GM19193 (cell line): Measurements from ENCODE around the gene ANKRD13B.

ENCODE experiments used
- POLR2A ChIP-seq: IDR thresholded peaks from 4 replicates; pipeline ENCODE4 v1.6.1; 2011; ENCODE audit not compliant: insufficient read depth, insufficient read length; ENCODE audit errors: extremely low read depth

The ANKRD13B gene

GRCh38 chr17:29592850-29593551 lies at the start of gene ANKRD13B:
TSS of gene ANKRD13B (plus strand) at chr17:29593132. CDS start at chr17:29593622, 490 bp downstream.
- no peak for TF ChIP-seq POLR2A

GRCh38 chr17:29544066-29544465 lies 48.9 kb upstream of the ANKRD13B start:
- no peak for TF ChIP-seq POLR2A

DNA sequence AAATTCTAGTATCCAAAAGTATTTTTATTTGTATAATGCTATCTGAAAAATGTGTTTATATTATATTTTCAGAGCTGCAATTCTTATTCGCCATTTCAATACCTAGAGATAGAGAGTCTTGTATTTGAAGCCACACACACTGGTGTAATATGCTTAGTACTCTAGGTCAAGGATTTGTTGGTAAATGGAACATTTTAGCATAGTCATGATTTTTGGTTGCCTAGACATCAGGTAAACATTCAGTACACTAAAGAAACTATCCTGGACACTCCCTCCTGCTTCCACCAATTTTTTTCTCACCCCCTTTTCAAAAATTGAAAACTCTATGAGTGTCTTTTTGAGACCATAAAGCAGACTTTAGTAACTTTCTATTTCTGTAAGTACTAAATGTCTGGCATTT lies 46.8 kb upstream of the ANKRD13B start:
- TF ChIP-seq POLR2A: no peak

GRCh38 chr17:29546830-29547229 lies 46.1 kb upstream of the ANKRD13B start:
- no peak for TF ChIP-seq POLR2A

DNA sequence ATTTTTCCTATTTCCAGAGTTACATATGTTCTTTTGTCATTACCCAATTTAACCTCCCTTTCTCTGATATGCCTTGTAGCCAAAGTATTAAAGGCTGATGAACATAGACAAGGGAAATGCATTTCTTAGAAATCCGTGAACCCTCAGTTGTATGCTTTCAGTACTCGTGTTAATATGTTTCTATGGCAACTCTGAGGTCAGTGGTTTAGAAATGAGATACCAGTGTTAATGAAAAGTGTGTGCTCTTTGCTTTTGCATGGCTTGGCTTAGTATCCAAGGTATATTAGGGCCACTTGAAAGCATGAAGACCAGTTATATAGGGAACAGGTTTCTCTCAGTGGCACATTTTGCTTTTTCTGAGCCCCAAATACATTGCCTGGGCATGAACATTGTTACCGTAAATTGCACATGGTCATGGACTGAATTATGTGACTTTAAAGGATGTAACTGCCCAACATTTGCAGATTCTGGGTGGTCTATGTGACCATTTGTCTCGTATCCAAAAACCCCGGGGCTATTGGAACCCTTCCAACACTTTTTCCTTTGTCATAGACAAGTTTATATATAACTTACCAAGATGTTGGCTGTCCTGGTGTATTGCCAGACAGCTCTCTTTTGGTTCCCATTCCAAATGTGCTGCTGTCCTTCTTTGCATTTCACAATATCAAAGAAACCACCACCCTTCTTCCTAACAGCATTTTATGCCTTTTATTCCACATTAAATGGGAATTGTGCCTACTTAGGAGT lies 43.6 kb upstream of the ANKRD13B start:
- no peak for TF ChIP-seq POLR2A

DNA sequence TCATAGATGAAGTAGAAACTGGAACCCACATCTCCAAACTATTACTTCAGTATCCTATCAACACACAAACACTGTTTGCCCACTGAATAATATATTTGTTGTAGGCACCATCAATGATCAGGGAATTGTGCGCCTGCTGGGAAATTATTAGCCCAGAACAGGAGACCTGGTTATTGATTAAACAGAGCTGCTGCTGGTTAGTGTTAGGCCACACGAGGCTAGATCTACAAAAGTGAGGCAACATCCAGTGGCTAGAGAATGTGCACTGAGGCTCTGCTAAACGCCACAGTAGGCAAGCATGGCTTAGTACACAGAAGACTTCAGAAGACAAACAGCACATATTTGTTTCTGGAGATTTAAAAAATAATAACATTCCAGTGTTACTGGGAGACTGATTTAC lies 37.1 kb upstream of the ANKRD13B start:
- no peak for TF ChIP-seq POLR2A

DNA sequence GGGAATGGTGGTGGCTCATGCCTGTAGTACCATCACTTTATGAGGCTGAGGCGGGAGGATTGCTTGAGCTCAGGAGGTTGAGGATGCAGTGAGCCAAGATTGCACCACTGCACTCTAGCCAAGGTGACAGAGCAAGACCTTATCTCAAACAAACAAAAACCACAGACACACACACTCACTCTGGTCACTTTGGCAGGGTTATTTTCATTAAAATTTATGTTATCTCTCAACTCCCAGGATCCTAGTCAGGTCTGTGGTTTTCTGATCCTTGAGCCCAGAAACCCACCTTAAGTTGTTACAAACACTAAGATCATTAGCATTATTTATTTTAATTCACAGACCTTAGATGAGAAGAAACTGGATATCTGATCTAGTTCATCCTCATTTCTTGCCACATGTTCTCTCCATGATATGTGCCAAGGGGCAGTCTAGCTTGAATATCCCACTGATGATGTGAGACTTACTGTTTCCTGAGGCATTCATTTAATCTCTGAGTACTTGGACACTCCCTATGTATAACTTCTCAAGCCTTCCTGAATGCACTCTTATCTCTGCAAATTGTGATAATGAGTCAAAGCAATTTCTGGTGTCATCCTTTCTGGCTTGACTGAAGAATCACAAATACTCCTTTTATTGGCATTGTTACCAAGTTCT lies 35.7 kb upstream of the ANKRD13B start:
- TF ChIP-seq POLR2A: no peak

DNA sequence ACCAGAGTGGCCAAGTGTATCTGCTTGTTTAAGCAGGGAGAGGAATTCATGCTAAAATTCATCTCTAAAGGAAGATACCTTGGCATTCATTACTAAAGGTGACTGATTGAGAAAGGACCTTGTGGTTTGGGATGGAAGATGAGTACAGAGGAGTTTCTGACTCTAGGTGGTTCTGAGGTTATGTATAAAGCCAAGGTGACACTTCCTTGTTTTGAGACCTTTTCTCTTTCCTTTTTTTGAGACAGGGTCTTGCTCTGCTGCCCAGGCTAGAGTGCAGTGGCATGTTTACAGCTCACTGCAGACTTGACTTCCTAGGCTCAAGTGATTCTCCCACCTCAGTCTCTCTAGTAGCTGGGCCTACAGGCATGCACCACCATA lies 35.2 kb upstream of the ANKRD13B start:
- TF ChIP-seq POLR2A: no peak

DNA sequence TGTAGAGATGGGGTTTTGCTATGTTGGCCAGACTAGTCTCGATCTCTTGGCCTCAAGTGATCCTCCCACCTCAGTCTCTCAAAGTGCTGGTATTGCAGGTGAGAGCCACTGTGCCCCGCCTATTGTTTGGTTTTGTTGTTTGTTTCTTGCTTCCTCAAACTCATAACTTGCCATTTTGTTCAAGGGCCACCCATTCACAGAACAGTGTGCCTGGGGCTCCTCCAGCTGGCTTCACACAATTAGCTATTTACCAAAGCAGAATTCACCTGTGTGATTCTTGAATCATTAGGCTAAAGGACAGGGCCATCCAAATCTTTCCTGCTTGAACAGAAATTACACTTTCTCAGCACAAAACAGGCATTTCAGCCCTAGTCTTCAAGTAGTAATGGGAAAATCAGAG lies 33.3 kb upstream of the ANKRD13B start:
- no peak for TF ChIP-seq POLR2A

- no peak for TF ChIP-seq POLR2A
Measured at GRCh38 chr17:29560316-29560715, 32.6 kb upstream of the ANKRD13B start.

GRCh38 chr17:29561554-29562517 lies 31.1 kb upstream of the ANKRD13B start:
- no peak for TF ChIP-seq POLR2A

GRCh38 chr17:29562615-29563014 lies 30.3 kb upstream of the ANKRD13B start:
- no peak for TF ChIP-seq POLR2A

DNA sequence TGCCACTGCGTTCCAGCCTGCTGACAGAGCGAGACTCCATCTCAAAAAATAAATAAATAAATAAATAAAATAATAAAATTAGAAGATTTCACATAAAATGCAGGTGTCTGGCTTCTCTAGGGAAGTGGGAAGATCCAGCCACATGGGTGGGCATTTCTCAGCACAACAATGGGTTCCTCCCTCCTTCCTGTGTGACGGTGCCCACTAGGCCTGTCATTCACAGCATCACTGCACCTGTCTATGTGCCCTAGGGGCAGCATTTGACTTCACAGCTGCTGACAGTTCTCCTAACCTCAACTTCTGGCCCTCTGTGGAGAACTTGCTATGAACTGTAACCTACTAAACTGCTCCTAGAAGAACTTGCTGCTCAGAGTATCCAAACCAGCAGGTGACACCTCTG lies 29.1 kb upstream of the ANKRD13B start:
- no peak for TF ChIP-seq POLR2A

- TF ChIP-seq POLR2A: no peak
Measured at GRCh38 chr17:29565643-29566472, 27.1 kb upstream of the ANKRD13B start.

GRCh38 chr17:29566473-29567303 lies 26.2 kb upstream of the ANKRD13B start, which contains the start of gene ABHD15:
TSS of gene ABHD15 (minus strand) at chr17:29567037. CDS start at chr17:29566966, 71 bp downstream.
- no peak for TF ChIP-seq POLR2A
